22Rv1 (cell line): ENCODE data around the gene MARCHF3.

Source experiments
- H3K27ac ChIP-seq: fragments of 450-650 bp; 2 replicates; pipeline ENCODE4 v1.5.1; 2017
- ZFX ChIP-seq: fragments of 450-650 bp; IDR thresholded peaks from 2 replicates; pipeline ENCODE4 v1.6.1; 2017; ENCODE audit warnings: antibody characterized with exemption, borderline replicate concordance
- TF ChIP-seq, protein P1 (sequence below): fragments of 450-650 bp; IDR thresholded peaks from 2 replicates; pipeline ENCODE4 v1.5.1; 2017; ENCODE audit warnings: mild to moderate bottlenecking

MARCHF3 gene

DNA sequence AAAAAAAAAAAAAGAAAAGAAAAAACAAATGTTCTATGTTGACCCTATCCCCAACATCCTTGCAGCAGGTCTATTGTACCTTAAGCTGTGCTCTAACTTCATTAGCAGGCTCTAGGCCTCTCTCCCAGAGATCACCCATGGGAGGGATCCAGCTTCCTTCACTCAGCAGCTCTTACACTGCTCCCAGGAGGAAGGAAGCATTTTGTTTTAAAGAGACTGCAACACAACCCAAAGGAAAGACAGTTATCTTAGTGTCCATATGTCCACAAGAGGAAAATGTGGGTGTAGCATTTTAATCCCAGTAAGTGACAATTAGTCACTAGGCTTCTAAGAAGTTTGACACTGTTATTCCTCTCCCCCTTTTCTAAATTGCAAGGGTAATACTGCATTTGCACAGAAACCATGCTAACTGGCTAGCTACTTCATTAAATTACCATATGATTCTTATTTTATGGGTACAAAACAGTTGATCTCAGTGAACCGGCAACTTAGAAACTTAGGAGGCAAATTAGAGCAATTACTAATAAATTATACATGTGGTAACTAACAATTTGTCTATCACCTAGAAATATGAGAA, 58.8 kb downstream of the MARCHF3 start:
- no peak for TF ChIP-seq ZFX
- TF ChIP-seq, protein P1, sequence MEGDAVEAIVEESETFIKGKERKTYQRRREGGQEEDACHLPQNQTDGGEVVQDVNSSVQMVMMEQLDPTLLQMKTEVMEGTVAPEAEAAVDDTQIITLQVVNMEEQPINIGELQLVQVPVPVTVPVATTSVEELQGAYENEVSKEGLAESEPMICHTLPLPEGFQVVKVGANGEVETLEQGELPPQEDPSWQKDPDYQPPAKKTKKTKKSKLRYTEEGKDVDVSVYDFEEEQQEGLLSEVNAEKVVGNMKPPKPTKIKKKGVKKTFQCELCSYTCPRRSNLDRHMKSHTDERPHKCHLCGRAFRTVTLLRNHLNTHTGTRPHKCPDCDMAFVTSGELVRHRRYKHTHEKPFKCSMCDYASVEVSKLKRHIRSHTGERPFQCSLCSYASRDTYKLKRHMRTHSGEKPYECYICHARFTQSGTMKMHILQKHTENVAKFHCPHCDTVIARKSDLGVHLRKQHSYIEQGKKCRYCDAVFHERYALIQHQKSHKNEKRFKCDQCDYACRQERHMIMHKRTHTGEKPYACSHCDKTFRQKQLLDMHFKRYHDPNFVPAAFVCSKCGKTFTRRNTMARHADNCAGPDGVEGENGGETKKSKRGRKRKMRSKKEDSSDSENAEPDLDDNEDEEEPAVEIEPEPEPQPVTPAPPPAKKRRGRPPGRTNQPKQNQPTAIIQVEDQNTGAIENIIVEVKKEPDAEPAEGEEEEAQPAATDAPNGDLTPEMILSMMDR, result no peak
- H3K27ac ChIP-seq, result no peak overlapping the region

DNA sequence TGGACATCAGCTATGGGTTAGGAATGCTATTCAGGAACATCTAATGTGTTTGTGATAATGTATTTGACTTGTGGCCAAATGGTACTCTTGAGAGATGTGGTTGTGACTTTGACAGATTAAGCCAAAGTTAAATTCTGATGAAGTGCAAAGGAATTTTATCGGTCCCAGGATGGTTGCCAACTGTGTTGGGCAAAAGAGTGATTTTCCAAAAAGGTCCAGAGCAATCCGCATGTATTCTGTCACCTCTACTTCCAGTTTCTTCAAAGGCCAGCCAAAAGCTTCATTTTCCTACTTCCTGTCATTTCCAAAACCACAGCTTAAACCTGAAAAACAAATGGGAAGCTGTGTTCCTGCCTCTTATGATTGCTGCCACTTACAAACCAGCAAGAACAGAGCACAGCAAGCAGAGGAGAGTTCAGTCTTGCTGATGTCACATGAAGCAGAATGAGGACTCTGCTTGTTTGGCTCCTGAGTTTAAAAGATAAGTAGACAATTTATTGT, 59.8 kb downstream of the MARCHF3 start:
- H3K27ac ChIP-seq, result no peak overlapping the region
- TF ChIP-seq, protein P1, result no peak

DNA sequence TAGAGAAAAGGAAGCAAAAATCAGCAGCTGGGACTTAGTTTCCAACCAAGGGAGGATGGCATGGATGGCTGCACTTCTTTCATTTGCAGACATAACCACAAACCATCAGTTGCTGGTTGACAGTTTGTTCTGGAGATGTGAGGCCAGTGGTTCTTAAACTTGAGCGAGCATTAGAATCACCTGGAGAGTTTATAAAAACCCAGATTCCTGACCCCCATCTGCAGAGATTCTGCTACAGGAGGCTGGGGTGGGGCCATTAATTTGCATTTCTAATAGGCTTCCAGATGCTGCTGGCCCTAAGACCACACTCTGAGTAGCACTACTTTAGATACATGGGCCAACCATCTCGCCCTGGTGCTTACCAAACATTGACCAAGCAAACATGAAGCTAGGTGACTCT, 60.8 kb downstream of the MARCHF3 start:
- no peak overlapping the region for H3K27ac ChIP-seq

DNA sequence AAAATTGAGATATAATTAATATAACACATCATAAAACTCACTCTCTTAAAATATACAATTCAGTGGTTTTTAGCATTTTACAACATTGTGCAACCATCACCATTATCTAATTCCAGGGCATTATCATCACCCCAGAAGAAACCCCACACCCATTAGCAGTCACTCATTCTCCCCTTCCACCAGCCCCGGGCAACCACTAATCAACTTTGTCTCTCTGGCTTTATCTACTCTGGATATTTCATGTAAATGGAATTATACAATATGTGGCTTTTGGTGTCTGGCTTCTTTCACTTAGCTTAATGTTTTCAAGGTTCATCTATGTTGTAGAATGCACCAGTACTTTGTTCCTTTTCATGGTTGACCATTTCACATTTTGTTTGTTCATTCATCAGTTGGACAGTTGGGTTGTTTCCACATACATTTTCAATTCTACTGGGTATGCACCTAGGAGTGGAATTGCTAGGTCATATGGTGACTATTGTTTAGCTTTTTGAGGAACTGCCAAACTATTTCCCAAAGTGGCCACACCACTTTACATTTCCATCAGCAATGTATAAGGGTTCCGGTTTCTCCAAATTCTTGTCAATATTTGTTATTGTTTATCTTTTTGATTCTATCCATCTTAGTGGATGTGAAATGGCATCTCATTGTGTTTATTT, 62.4 kb downstream of the MARCHF3 start:
- TF ChIP-seq ZFX, result no peak
- H3K27ac ChIP-seq, result no peak overlapping the region

More for the DNA sequence above, 60.8 kb downstream of the MARCHF3 start:
- TF ChIP-seq, protein P1, result no peak
- no peak for TF ChIP-seq ZFX

DNA sequence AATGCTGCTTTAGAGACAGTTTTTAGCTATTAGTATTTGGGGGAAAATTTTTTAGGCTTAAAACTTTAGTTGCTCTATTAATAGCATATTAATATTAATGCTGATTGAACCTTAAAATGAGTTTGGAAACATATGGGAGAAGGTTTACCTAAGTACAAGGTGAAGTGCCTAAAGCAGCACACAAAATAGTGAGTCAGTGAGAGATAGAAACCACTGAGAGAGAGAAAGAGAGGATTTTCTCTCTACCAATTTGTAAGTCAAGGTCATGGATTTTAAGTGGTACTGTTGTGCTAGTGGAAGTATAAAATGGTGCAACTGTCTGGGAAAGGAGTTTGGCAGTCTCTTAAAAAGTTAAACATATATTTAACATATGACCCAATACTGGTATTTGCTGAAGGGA, 64.9 kb downstream of the MARCHF3 start:
- H3K27ac ChIP-seq, result no peak overlapping the region
- TF ChIP-seq ZFX, result no peak
- TF ChIP-seq, protein P1, result no peak

DNA sequence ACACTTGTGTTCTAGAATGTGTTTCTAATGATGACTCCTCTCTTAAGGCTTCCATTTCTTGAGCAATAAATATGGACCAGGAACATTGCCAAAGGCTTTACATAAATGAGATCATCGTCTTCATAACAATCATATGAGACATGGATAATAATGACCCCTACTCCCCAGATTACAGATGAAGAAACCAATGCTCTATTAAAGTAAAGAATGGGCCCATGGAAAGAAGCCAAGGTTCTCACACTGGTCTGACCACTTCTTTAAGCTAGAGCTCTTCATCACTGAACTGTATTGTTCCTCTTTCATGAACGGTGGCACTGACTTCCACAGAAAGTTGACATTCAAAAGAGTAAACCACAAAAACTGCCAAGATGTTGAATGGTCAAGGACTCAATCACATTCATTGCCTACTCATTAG, 65.3 kb downstream of the MARCHF3 start:
- TF ChIP-seq, protein P1, result no peak
- no peak for TF ChIP-seq ZFX
- H3K27ac ChIP-seq, result no peak overlapping the region

DNA sequence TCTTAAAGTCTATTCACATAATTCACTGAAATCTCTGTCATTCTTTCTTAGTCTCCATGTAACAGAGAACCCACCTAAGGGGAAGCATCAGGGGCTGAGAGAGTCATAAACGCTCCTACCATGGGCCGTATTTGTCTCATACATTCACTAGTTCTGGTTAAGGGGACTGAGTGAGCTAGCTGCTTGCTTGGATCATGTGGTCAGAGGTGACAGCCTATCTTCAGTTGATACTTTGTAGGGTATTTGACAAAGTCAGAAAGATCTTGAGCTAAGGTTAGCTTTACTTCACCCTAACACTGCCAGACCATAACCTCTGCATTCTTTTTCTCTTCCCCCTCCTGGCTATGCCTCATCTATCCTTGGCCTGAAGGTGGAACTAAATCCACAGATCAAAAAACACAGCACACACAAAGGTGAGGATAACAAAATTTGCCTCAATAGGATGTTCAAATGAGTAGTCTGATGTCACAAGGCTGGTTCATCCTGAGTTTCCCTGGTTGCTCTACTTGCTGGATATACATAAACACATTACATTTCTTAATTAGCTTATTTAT, 66.5 kb downstream of the MARCHF3 start:
- TF ChIP-seq, protein P1, result no peak
- TF ChIP-seq ZFX, result no peak
- H3K27ac ChIP-seq, result no peak overlapping the region
